Measurements from ENCODE around the gene TSEN2. TPM values are rescaled to one million over a fixed set of nuclear protein-coding genes. Genes with fewer than 3 reads are reported as not detected.
"Not testable (repeated sequence)": the region's sequence is repeated elsewhere in the genome, so short reads cannot be mapped to it uniquely, and the experiment has no call there.

The TSEN2 gene
- total and polyA plus RNA-seq, 5 donors from 2014 or later, result 7.8 to 14.9 (median 9.6) TPM

- Mint-ChIP-seq H3K36me3 (peaks cover 39% of the 10 kb centered on the region), H3K27me3 (no peaks in the 10 kb centered on the region), H3K9me3 (no peaks in the 10 kb centered on the region), H3K27ac (peak overlapping the region in 1 of 3 donors; percentile 63), H3K4me1 (no peaks in the 10 kb centered on the region), H3K4me3 (no peak overlapping the region)
- Histone ChIP-seq H3K27me3 (ENCODE audit: control insufficient read depth, insufficient read depth, low read length) (no peaks in the 10 kb centered on the region), H3K9me3 (ENCODE audit: control insufficient read depth in 2 of 2, low read length in 2 of 2) (no peaks in the 10 kb centered on the region), H3K4me3 (ENCODE audit: low read depth, low read length) (no peak overlapping the region), H3K27ac (ENCODE audit: insufficient read depth, low read length, poor library complexity, severe bottlenecking) (no peak overlapping the region), H3K36me3 (ENCODE audit: control insufficient read depth, insufficient read depth, low read length) (peaks cover 22% of the 10 kb centered on the region), H3K4me1 (ENCODE audit: control insufficient read depth, insufficient read depth, low read length, poor library complexity, severe bottlenecking) (no peaks in the 10 kb centered on the region)
- ATAC-seq (ENCODE audit: low read depth in 2 of 2) (no peak), DNase-seq (no peak)
Observed at GRCh38 chr3:12527757-12528143, 43.5 kb downstream of the TSEN2 start.

GRCh38 chr3:12532182-12532581 is 47.9 kb downstream of the TSEN2 start:
- peak overlapping the region in 1 of 3 donors; percentile 17 for H3K27ac Mint-ChIP-seq
- no peak overlapping the region for H3K27ac ChIP-seq (ENCODE audit: insufficient read depth, low read length, poor library complexity, severe bottlenecking)
- H3K4me3 ChIP-seq (ENCODE audit: low read depth, low read length), result no peak overlapping the region
- H3K9me3 ChIP-seq (ENCODE audit: control insufficient read depth in 2 of 2, low read length in 2 of 2), result no peaks in the 10 kb centered on the region
- ATAC-seq (ENCODE audit: low read depth in 2 of 2) (no peak), DNase-seq (no peak)
- no peaks in the 10 kb centered on the region for H3K9me3 Mint-ChIP-seq
- no peak overlapping the region for H3K4me3 Mint-ChIP-seq
- peaks cover 15% of the 10 kb centered on the region for H3K36me3 ChIP-seq (ENCODE audit: control insufficient read depth, insufficient read depth, low read length)
- no peaks in the 10 kb centered on the region for H3K27me3 ChIP-seq (ENCODE audit: control insufficient read depth, insufficient read depth, low read length)
- no peaks in the 10 kb centered on the region for H3K4me1 ChIP-seq (ENCODE audit: control insufficient read depth, insufficient read depth, low read length, poor library complexity, severe bottlenecking)
- H3K4me1 Mint-ChIP-seq, result no peaks in the 10 kb centered on the region
- peaks cover 28% of the 10 kb centered on the region for H3K36me3 Mint-ChIP-seq
- H3K27me3 Mint-ChIP-seq, result no peaks in the 10 kb centered on the region

GRCh38 chr3:12536423-12536822 is 52.1 kb downstream of the TSEN2 start:
- H3K4me1 Mint-ChIP-seq, result peaks cover 0 to 5% (median 0%) of the 10 kb centered on the region in 4 donors
- peaks cover 21% of the 10 kb centered on the region for H3K36me3 Mint-ChIP-seq
- H3K27ac Mint-ChIP-seq, result no peak overlapping the region
- H3K36me3 ChIP-seq (ENCODE audit: control insufficient read depth, insufficient read depth, low read length), result peaks cover 5% of the 10 kb centered on the region
- ATAC-seq (ENCODE audit: low read depth in 2 of 2) (no peak), DNase-seq (no peak)
- H3K27me3 Mint-ChIP-seq, result no peaks in the 10 kb centered on the region
- no peaks in the 10 kb centered on the region for H3K27me3 ChIP-seq (ENCODE audit: control insufficient read depth, insufficient read depth, low read length)
- no peak overlapping the region for H3K4me3 ChIP-seq (ENCODE audit: low read depth, low read length)
- no peaks in the 10 kb centered on the region for H3K9me3 Mint-ChIP-seq
- H3K4me1 ChIP-seq (ENCODE audit: control insufficient read depth, insufficient read depth, low read length, poor library complexity, severe bottlenecking), result no peaks in the 10 kb centered on the region
- H3K27ac ChIP-seq (ENCODE audit: insufficient read depth, low read length, poor library complexity, severe bottlenecking), result no peak overlapping the region
- no peak overlapping the region for H3K4me3 Mint-ChIP-seq
- H3K9me3 ChIP-seq (ENCODE audit: control insufficient read depth in 2 of 2, low read length in 2 of 2), result no peaks in the 10 kb centered on the region

- H3K4me3 ChIP-seq (ENCODE audit: low read depth, low read length), result no peak overlapping the region
- ATAC-seq (ENCODE audit: low read depth in 2 of 2), result no peak
- Mint-ChIP-seq H3K36me3 (peaks cover 8% of the 10 kb centered on the region), H3K4me3 (no peak overlapping the region), H3K27ac (no peak overlapping the region), H3K4me1 (peaks cover 0 to 5% (median 0%) of the 10 kb centered on the region in 4 donors), H3K27me3 (no peaks in the 10 kb centered on the region), H3K9me3 (no peaks in the 10 kb centered on the region)
- H3K36me3 ChIP-seq (ENCODE audit: control insufficient read depth, insufficient read depth, low read length), result no peaks in the 10 kb centered on the region
- H3K4me1 ChIP-seq (ENCODE audit: control insufficient read depth, insufficient read depth, low read length, poor library complexity, severe bottlenecking), result no peaks in the 10 kb centered on the region
- H3K27ac ChIP-seq (ENCODE audit: insufficient read depth, low read length, poor library complexity, severe bottlenecking), result no peak overlapping the region
- H3K27me3 ChIP-seq (ENCODE audit: control insufficient read depth, insufficient read depth, low read length), result no peaks in the 10 kb centered on the region
- no peak for DNase-seq
- H3K9me3 ChIP-seq (ENCODE audit: control insufficient read depth in 2 of 2, low read length in 2 of 2), result no peaks in the 10 kb centered on the region
Observed at GRCh38 chr3:12541625-12542024, 57.3 kb downstream of the TSEN2 start.

- H3K27ac ChIP-seq (ENCODE audit: insufficient read depth, low read length, poor library complexity, severe bottlenecking); H3K27ac Mint-ChIP-seq; H3K9me3 Mint-ChIP-seq; H3K27me3 Mint-ChIP-seq; H3K36me3 ChIP-seq (ENCODE audit: control insufficient read depth, insufficient read depth, low read length); H3K27me3 ChIP-seq (ENCODE audit: control insufficient read depth, insufficient read depth, low read length); H3K4me1 Mint-ChIP-seq; H3K9me3 ChIP-seq (ENCODE audit: control insufficient read depth in 2 of 2, low read length in 2 of 2); H3K4me3 ChIP-seq (ENCODE audit: low read depth, low read length); H3K4me3 Mint-ChIP-seq; DNase-seq; H3K36me3 Mint-ChIP-seq; H3K4me1 ChIP-seq (ENCODE audit: control insufficient read depth, insufficient read depth, low read length, poor library complexity, severe bottlenecking); ATAC-seq (ENCODE audit: low read depth in 2 of 2): not testable (repeated sequence)
Observed at GRCh38 chr3:12543497-12543896, 59.2 kb downstream of the TSEN2 start.

GRCh38 chr3:12544652-12545472 is 60.6 kb downstream of the TSEN2 start:
- Mint-ChIP-seq H3K27ac (no peak overlapping the region), H3K9me3 (no peaks in the 10 kb centered on the region), H3K27me3 (peaks cover under 1% of the 10 kb centered on the region), H3K36me3 (peaks cover 4% of the 10 kb centered on the region), H3K4me1 (no peaks in the 10 kb centered on the region), H3K4me3 (no peak overlapping the region)
- no peaks in the 10 kb centered on the region for H3K36me3 ChIP-seq (ENCODE audit: control insufficient read depth, insufficient read depth, low read length)
- DNase-seq (no peak), ATAC-seq (ENCODE audit: low read depth in 2 of 2) (no peak)
- no peak overlapping the region for H3K27ac ChIP-seq (ENCODE audit: insufficient read depth, low read length, poor library complexity, severe bottlenecking)
- H3K4me1 ChIP-seq (ENCODE audit: control insufficient read depth, insufficient read depth, low read length, poor library complexity, severe bottlenecking), result no peaks in the 10 kb centered on the region
- H3K4me3 ChIP-seq (ENCODE audit: low read depth, low read length), result no peak overlapping the region
- H3K27me3 ChIP-seq (ENCODE audit: control insufficient read depth, insufficient read depth, low read length), result no peaks in the 10 kb centered on the region
- no peaks in the 10 kb centered on the region for H3K9me3 ChIP-seq (ENCODE audit: control insufficient read depth in 2 of 2, low read length in 2 of 2)

GRCh38 chr3:12545473-12545791 is 61.2 kb downstream of the TSEN2 start, which contains the start of gene MKRN2OS:
TSS of gene MKRN2OS (minus strand) at chr3:12545499. CDS start at chr3:12545464, 35 bp downstream.
- DNase-seq, result no peak
- Mint-ChIP-seq H3K4me3 (no peak within 1 kb of the TSS), H3K4me1 (no peaks in the 10 kb centered on the region), H3K36me3 (peaks cover 4% of the 10 kb centered on the region), H3K27me3 (peaks cover 6% of the 10 kb centered on the region), H3K27ac (no peak within 1 kb of the TSS), H3K9me3 (no peaks in the 10 kb centered on the region)
- no peaks in the 10 kb centered on the region for H3K36me3 ChIP-seq (ENCODE audit: control insufficient read depth, insufficient read depth, low read length)
- no peaks in the 10 kb centered on the region for H3K9me3 ChIP-seq (ENCODE audit: control insufficient read depth in 2 of 2, low read length in 2 of 2)
- H3K4me1 ChIP-seq (ENCODE audit: control insufficient read depth, insufficient read depth, low read length, poor library complexity, severe bottlenecking), result no peaks in the 10 kb centered on the region
- no peaks in the 10 kb centered on the region for H3K27me3 ChIP-seq (ENCODE audit: control insufficient read depth, insufficient read depth, low read length)
- no peak within 1 kb of the TSS for H3K4me3 ChIP-seq (ENCODE audit: low read depth, low read length)
- no peak within 1 kb of the TSS for H3K27ac ChIP-seq (ENCODE audit: insufficient read depth, low read length, poor library complexity, severe bottlenecking)
- ATAC-seq (ENCODE audit: low read depth in 2 of 2), result no peak
